Measurements from ENCODE around the gene BOK. TPM values are rescaled to one million over a fixed set of nuclear protein-coding genes. Genes with fewer than 3 reads are reported as not detected.

The BOK gene
- total and polyA plus RNA-seq, 10 of the 15 experiments (the other 5 are each of a cell fraction or from before 2014, with no cell fraction given) = 0.04 to 0.15 (median 0.12) TPM; not detected in 7

- no peak overlapping the region for H3K4me3 ChIP-seq
- FAIRE-seq (no peak), DNase-seq (ENCODE audit: low read depth, low spot score) (no peak), ATAC-seq (no peak)
- H3K36me3 ChIP-seq (ENCODE audit: control insufficient read depth in 2 of 2, insufficient read depth in 2 of 2, low read length in 1 of 2) = no peaks in the 10 kb centered on the region
- 25% methylated on average over 8 of the region's 8 CpGs for WGBS (ENCODE audit: insufficient coverage, insufficient replicate concordance, low lambda C conversion rate, missing lambda C conversion rate)
- no peak overlapping the region for H3K27ac ChIP-seq (ENCODE audit: control insufficient read depth, insufficient read depth)
- no peaks in the 10 kb centered on the region for H3K79me2 ChIP-seq (ENCODE audit: control insufficient read depth, insufficient read depth, low read length)
- RAD21 ChIA-PET (ENCODE audit: unreplicated experiment) = no interaction called here
- H4K20me1 ChIP-seq (ENCODE audit: control insufficient read depth, insufficient read depth) = no peaks in the 10 kb centered on the region
- SMC1A ChIA-PET (ENCODE audit: uncharacterized antibody, unreplicated experiment) = no interaction called here
- in situ Hi-C loops (cut with MboI) = no loop called here
- intact Hi-C loops (cut with micrococcal nuclease; ENCODE audit: unreplicated experiment) = no loop called here
- POLR2A ChIA-PET = no interaction called here
- no TSS peak for BruUV-seq (replicated peaks)
- H3K9ac ChIP-seq (ENCODE audit: control insufficient read depth, insufficient read depth, low read length) = no peak overlapping the region
- TF ChIP-seq MYB (IDR thresholded peaks at IDR 0.05; ENCODE audit: borderline replicate concordance, low read depth, low read length) (no peak), ETV6 (conservative IDR thresholded peaks at IDR 0.05 in 1 of 2, IDR thresholded peaks at IDR 0.05 in 1 of 2; ENCODE audit: borderline replicate concordance in 1 of 2, low read depth in 1 of 2) (no peak), CTCF (IDR thresholded peaks at IDR 0.05 in 2 of 3, conservative IDR thresholded peaks at IDR 0.05 in 1 of 3; ENCODE audit: control insufficient read depth in 2 of 3, extremely low read depth in 1 of 3, insufficient read depth in 1 of 3, low read depth in 3 of 3, low read length in 3 of 3) (no peak), MEF2A (IDR thresholded peaks at IDR 0.05; ENCODE audit: insufficient read depth, low read depth, low read length) (no peak), BHLHE40 (IDR thresholded peaks at IDR 0.05; ENCODE audit: borderline replicate concordance in 1 of 2, low read depth in 2 of 2, low read length in 1 of 2) (no peak), ZNF274 (IDR thresholded peaks at IDR 0.05; ENCODE audit: insufficient read depth, insufficient read length) (no peak), CREM (IDR thresholded peaks at IDR 0.05; ENCODE audit: low read depth) (no peak), PML (IDR thresholded peaks at IDR 0.05; ENCODE audit: low read length) (no peak), BCL11A (IDR thresholded peaks at IDR 0.05; ENCODE audit: low read depth, low read length) (no peak), JUND (IDR thresholded peaks at IDR 0.05; ENCODE audit: low read depth, low read length) (no peak), HDGF (IDR thresholded peaks at IDR 0.05) (no peak), EZH2 (IDR thresholded peaks at IDR 0.05; ENCODE audit: borderline replicate concordance, control insufficient read depth, low read depth, low read length) (no peak), SREBF2 (IDR thresholded peaks at IDR 0.05; ENCODE audit: low read length) (no peak), ZBTB11 (CRISPR knock-in tag; IDR thresholded peaks at IDR 0.05) (no peak), ZNF207 (IDR thresholded peaks at IDR 0.05; ENCODE audit: borderline replicate concordance) (no peak), ZNF384 (IDR thresholded peaks at IDR 0.05; ENCODE audit: borderline replicate concordance, low read depth, low read length) (no peak)
- TF ChIP-seq, protein P1, sequence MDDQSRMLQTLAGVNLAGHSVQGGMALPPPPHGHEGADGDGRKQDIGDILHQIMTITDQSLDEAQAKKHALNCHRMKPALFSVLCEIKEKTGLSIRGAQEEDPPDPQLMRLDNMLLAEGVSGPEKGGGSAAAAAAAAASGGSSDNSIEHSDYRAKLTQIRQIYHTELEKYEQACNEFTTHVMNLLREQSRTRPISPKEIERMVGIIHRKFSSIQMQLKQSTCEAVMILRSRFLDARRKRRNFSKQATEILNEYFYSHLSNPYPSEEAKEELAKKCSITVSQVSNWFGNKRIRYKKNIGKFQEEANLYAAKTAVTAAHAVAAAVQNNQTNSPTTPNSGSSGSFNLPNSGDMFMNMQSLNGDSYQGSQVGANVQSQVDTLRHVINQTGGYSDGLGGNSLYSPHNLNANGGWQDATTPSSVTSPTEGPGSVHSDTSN (IDR thresholded peaks at IDR 0.05; ENCODE audit: insufficient replicate concordance, low read depth, low read length) = no peak
- TF ChIP-seq, protein P2, sequence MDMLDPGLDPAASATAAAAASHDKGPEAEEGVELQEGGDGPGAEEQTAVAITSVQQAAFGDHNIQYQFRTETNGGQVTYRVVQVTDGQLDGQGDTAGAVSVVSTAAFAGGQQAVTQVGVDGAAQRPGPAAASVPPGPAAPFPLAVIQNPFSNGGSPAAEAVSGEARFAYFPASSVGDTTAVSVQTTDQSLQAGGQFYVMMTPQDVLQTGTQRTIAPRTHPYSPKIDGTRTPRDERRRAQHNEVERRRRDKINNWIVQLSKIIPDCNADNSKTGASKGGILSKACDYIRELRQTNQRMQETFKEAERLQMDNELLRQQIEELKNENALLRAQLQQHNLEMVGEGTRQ (IDR thresholded peaks at IDR 0.05; ENCODE audit: borderline replicate concordance, low read depth, low read length) = no peak
- H3K4me2 ChIP-seq (ENCODE audit: control insufficient read depth, insufficient read depth) = no peak overlapping the region
- H3K4me1 ChIP-seq (ENCODE audit: control insufficient read depth, insufficient read depth, low read length) = no peaks in the 10 kb centered on the region; the same call in 1 of the 2 replicates
- CTCF ChIA-PET = no interaction called here
- no peaks in the 10 kb centered on the region; the same call in 2 of the 3 replicates for H3K9me3 ChIP-seq (replicated peaks; ENCODE audit: control insufficient read depth, insufficient read depth, low read length)
- H3K27me3 ChIP-seq (replicated peaks in 1 of 2; ENCODE audit: control insufficient read depth in 2 of 2, insufficient read depth in 2 of 2, low read length in 1 of 2) = peaks cover 0 to 1% of the 10 kb centered on the region in 2 experiments; a peak in 1 of 4 replicates
- H2AFZ ChIP-seq (ENCODE audit: control insufficient read depth, low read depth, low read length) = no peak overlapping the region
These were observed 28.0 kb upstream of the BOK start for GRCh38 chr2:241530571-241530970.

All from GM12878 (cell line).